Measurements from ENCODE around the gene SETD5.
A peak's percentile ranks its signal among the peaks of the same experiment; 100 is the strongest.
"Not testable (repeated sequence)": the region's sequence is repeated elsewhere in the genome, so short reads cannot be mapped to it uniquely, and the experiment has no call there.

The SETD5 gene

GRCh38 chr3:9474482-9474881, 77.1 kb downstream of the SETD5 start:
- Mint-ChIP-seq H3K9me3 (no peaks in the 10 kb centered on the region), H3K4me1 (peaks cover 17% of the 10 kb centered on the region), H3K4me3 (no peak overlapping the region), H3K27ac (no peak overlapping the region), H3K36me3 (ENCODE audit: low read depth) (peaks cover 90% of the 10 kb centered on the region), H3K27me3 (ENCODE audit: low read depth, poor library complexity) (no peaks in the 10 kb centered on the region)
- DNase-seq: no peak
- TF ChIP-seq CTCF (IDR thresholded peaks at IDR 0.05): no peak

- Mint-ChIP-seq H3K4me3 (no peak overlapping the region), H3K36me3 (ENCODE audit: low read depth) (peaks cover 91% of the 10 kb centered on the region), H3K4me1 (peaks cover 17% of the 10 kb centered on the region), H3K27me3 (ENCODE audit: low read depth, poor library complexity) (no peaks in the 10 kb centered on the region), H3K27ac (peak overlapping the region; percentile 17), H3K9me3 (no peaks in the 10 kb centered on the region)
- TF ChIP-seq CTCF (IDR thresholded peaks at IDR 0.05): no peak
- no peak for DNase-seq
These were observed 79.5 kb downstream of the SETD5 start for GRCh38 chr3:9476935-9477334.

GRCh38 chr3:9480265-9480664, 82.8 kb downstream of the SETD5 start:
- no peak for TF ChIP-seq CTCF (IDR thresholded peaks at IDR 0.05)
- no peaks in the 10 kb centered on the region for H3K9me3 Mint-ChIP-seq
- H3K36me3 Mint-ChIP-seq (ENCODE audit: low read depth): peaks cover 92% of the 10 kb centered on the region
- peak overlapping the region; percentile 61 for H3K27ac Mint-ChIP-seq
- H3K4me3 Mint-ChIP-seq: no peak overlapping the region
- H3K27me3 Mint-ChIP-seq (ENCODE audit: low read depth, poor library complexity): peaks cover 3% of the 10 kb centered on the region
- H3K4me1 Mint-ChIP-seq: peaks cover 13% of the 10 kb centered on the region
- DNase-seq: no peak

GRCh38 chr3:9485248-9485647, 87.8 kb downstream of the SETD5 start:
- H3K9me3 Mint-ChIP-seq: peaks cover 18% of the 10 kb centered on the region
- H3K27me3 Mint-ChIP-seq (ENCODE audit: low read depth, poor library complexity): peaks cover 3% of the 10 kb centered on the region
- DNase-seq: no peak
- no peaks in the 10 kb centered on the region for H3K4me1 Mint-ChIP-seq
- no peak overlapping the region for H3K27ac Mint-ChIP-seq
- no peak overlapping the region for H3K4me3 Mint-ChIP-seq
- H3K36me3 Mint-ChIP-seq (ENCODE audit: low read depth): peaks cover 83% of the 10 kb centered on the region
- no peak for TF ChIP-seq CTCF (IDR thresholded peaks at IDR 0.05)

- peaks cover 14% of the 10 kb centered on the region for H3K4me1 Mint-ChIP-seq
- H3K4me3 Mint-ChIP-seq: no peak overlapping the region
- no peak for TF ChIP-seq CTCF (IDR thresholded peaks at IDR 0.05)
These were observed 94.1 kb downstream of the SETD5 start for GRCh38 chr3:9491506-9491905.

GRCh38 chr3:9494036-9494435, 96.6 kb downstream of the SETD5 start:
- DNase-seq; H3K9me3 Mint-ChIP-seq; H3K4me3 Mint-ChIP-seq; H3K27ac Mint-ChIP-seq; H3K36me3 Mint-ChIP-seq (ENCODE audit: low read depth): not testable (repeated sequence)
- peaks cover 44% of the 10 kb centered on the region for H3K27me3 Mint-ChIP-seq (ENCODE audit: low read depth, poor library complexity)
- peaks cover 20% of the 10 kb centered on the region for H3K4me1 Mint-ChIP-seq

More at GRCh38 chr3:9491506-9491905, 94.1 kb downstream of the SETD5 start:
- peaks cover 26% of the 10 kb centered on the region for H3K36me3 Mint-ChIP-seq (ENCODE audit: low read depth)
- peaks cover 18% of the 10 kb centered on the region for H3K27me3 Mint-ChIP-seq (ENCODE audit: low read depth, poor library complexity)
- H3K9me3 Mint-ChIP-seq: peaks cover 16% of the 10 kb centered on the region
- peak overlapping the region; percentile 58 for H3K27ac Mint-ChIP-seq
- no peak for DNase-seq

Measured in nephron progenitor cell (in vitro differentiated cells).